WERI-Rb-1 (cell line): ENCODE measurements around the gene CCDC33.

Source experiments
- DNase-seq: peaks from one replicate; pipeline ENCODE4 v3.0.0-alpha.2; 2020
- H3K27ac ChIP-seq: fragments of 250-450 bp; sonication (Bioruptor Pico); 2 replicates; pipeline ENCODE4 v1.5.1; 2020; ENCODE audit warnings: mild to moderate bottlenecking, moderate library complexity
- H3K27me3 ChIP-seq: fragments of 250-450 bp; sonication (Bioruptor Pico); 2 replicates; pipeline ENCODE4 v1.5.1; 2021; ENCODE audit warnings: mild to moderate bottlenecking, low read depth, moderate library complexity; ENCODE audit not compliant: insufficient read depth, severe bottlenecking
- H3K36me3 ChIP-seq: fragments of 250-450 bp; sonication (Bioruptor Pico); 2 replicates; pipeline ENCODE4 v1.5.1; 2020; ENCODE audit warnings: mild to moderate bottlenecking, moderate library complexity
- H3K4me3 ChIP-seq: 2 replicates; pipeline ENCODE4 v1.5.1; 2011; ENCODE audit warnings: low read depth, mild to moderate bottlenecking, control low read depth, low read length
- H3K9me3 ChIP-seq: fragments of 250-450 bp; sonication (Bioruptor Pico); 2 replicates; pipeline ENCODE4 v1.5.1; 2021; ENCODE audit warnings: mild to moderate bottlenecking, moderate library complexity; ENCODE audit not compliant: severe bottlenecking
- CTCF ChIP-seq: IDR thresholded peaks from 2 replicates; pipeline ENCODE4 v1.5.1; 2011; ENCODE audit warnings: low read depth, mild to moderate bottlenecking, control low read depth, inconsistent platforms, low read length

Gene CCDC33

GRCh38 chr15:74304431-74304830 lies 68.3 kb downstream of the CCDC33 start:
- DNase-seq: peak; percentile 72
- Histone ChIP-seq H3K4me3 (no peak overlapping the region), H3K27ac (peak overlapping the region; percentile 95), H3K9me3 (no peaks in the 10 kb centered on the region), H3K27me3 (no peaks in the 10 kb centered on the region), H3K36me3 (no peaks in the 10 kb centered on the region; the same call in 1 of the 2 replicates)
- TF ChIP-seq CTCF: 0 out of 2 replicates have a peak, but pooled peaks have one; percentile 21

- TF ChIP-seq CTCF: no peak
- DNase-seq: no peak
- Histone ChIP-seq H3K27ac (peak overlapping the region; percentile 95), H3K36me3 (no peaks in the 10 kb centered on the region; the same call in 1 of the 2 replicates), H3K4me3 (no peak overlapping the region), H3K9me3 (no peaks in the 10 kb centered on the region), H3K27me3 (no peaks in the 10 kb centered on the region)
Measured at GRCh38 chr15:74305687-74306086, 69.6 kb downstream of the CCDC33 start.

- Histone ChIP-seq H3K9me3 (no peaks in the 10 kb centered on the region), H3K27me3 (no peaks in the 10 kb centered on the region), H3K27ac (peak overlapping the region; percentile 95), H3K4me3 (no peak overlapping the region), H3K36me3 (no peaks in the 10 kb centered on the region)
- DNase-seq: peak; percentile 83
- TF ChIP-seq CTCF: no peak
Measured at GRCh38 chr15:74306781-74307217, 70.7 kb downstream of the CCDC33 start.

GRCh38 chr15:74307827-74308811 lies 72.0 kb downstream of the CCDC33 start:
- Histone ChIP-seq H3K4me3 (peak overlapping the region; percentile 30), H3K27me3 (no peaks in the 10 kb centered on the region), H3K9me3 (no peaks in the 10 kb centered on the region), H3K36me3 (no peaks in the 10 kb centered on the region), H3K27ac (peak overlapping the region; percentile 95)
- peak; percentile 97 for DNase-seq
- peak; percentile 85 for TF ChIP-seq CTCF

GRCh38 chr15:74311734-74312444 lies 75.8 kb downstream of the CCDC33 start:
- no peaks in the 10 kb centered on the region for H3K36me3 ChIP-seq
- peak overlapping the region; percentile 98 for H3K27ac ChIP-seq
- no peaks in the 10 kb centered on the region for H3K9me3 ChIP-seq
- DNase-seq: peak; percentile 79
- H3K4me3 ChIP-seq: peak overlapping the region; percentile 20
- H3K27me3 ChIP-seq: no peaks in the 10 kb centered on the region
- TF ChIP-seq CTCF: peak; percentile 85
